SK-N-SH treated with all-trans-retinoic acid at 6 μM for 48 hours (cell line): ENCODE measurements around the gene DHX9.

Source experiments
- ATAC-seq: fragments of 200-7000 bp; cut with Tn5 transposase; 3 replicates; pipeline ENCODE4 v1.9.1; 2020; ENCODE audit warnings: mild to moderate bottlenecking, moderate library complexity
- ARNTL ChIP-seq: fragments of 450-650 bp; formaldehyde crosslinking; IDR thresholded peaks from 2 replicates; pipeline ENCODE4 v1.5.0; 2020; ENCODE audit warnings: low read depth, mild to moderate bottlenecking, moderate library complexity, borderline replicate concordance
- BACH2 ChIP-seq: fragments of 250-450 bp; sonication (Bioruptor Pico); IDR thresholded peaks from 2 replicates; pipeline ENCODE4 v1.9.0; 2021; ENCODE audit warnings: mild to moderate bottlenecking, borderline replicate concordance
- CSDC2 ChIP-seq: fragments of 250-450 bp; sonication (Bioruptor Pico); IDR thresholded peaks from 2 replicates; pipeline ENCODE4 v1.5.0; 2020; ENCODE audit warnings: mild to moderate bottlenecking, moderate library complexity
- ESRRG ChIP-seq: fragments of 250-450 bp; sonication (Bioruptor Pico); IDR thresholded peaks from 2 replicates; pipeline ENCODE4 v1.6.1; 2021; ENCODE audit warnings: mild to moderate bottlenecking
- GLIS3 ChIP-seq: fragments of 250-450 bp; sonication (Bioruptor Pico); IDR thresholded peaks from 2 replicates; pipeline ENCODE4 v1.5.0; 2020; ENCODE audit warnings: mild to moderate bottlenecking, moderate library complexity
- ISL1 ChIP-seq: fragments of 250-450 bp; sonication (Bioruptor Pico); IDR thresholded peaks from 2 replicates; pipeline ENCODE4 v2.1.2; 2022; ENCODE audit warnings: mild to moderate bottlenecking, moderate library complexity
- OSR1 ChIP-seq: fragments of 250-450 bp; sonication (Bioruptor Pico); IDR thresholded peaks from 2 replicates; pipeline ENCODE4 v1.8.0; 2022; ENCODE audit warnings: moderate library complexity, mild to moderate bottlenecking, inconsistent platforms
- PPARA ChIP-seq: fragments of 250-450 bp; sonication (Bioruptor Pico); IDR thresholded peaks from 2 replicates; pipeline ENCODE4 v1.5.0; 2020; ENCODE audit warnings: mild to moderate bottlenecking, borderline replicate concordance
- RARB ChIP-seq: fragments of 250-450 bp; sonication (Bioruptor Pico); IDR thresholded peaks from 2 replicates; pipeline ENCODE4 v1.8.0; 2021; ENCODE audit warnings: mild to moderate bottlenecking, moderate library complexity
- TCF4 ChIP-seq: fragments of 250-450 bp; sonication (Bioruptor Pico); IDR thresholded peaks from 2 replicates; pipeline ENCODE4 v1.8.0; 2021; ENCODE audit warnings: mild to moderate bottlenecking, moderate library complexity, borderline replicate concordance
- TOX ChIP-seq: fragments of 250-450 bp; sonication (Bioruptor Pico); IDR thresholded peaks from 2 replicates; pipeline ENCODE4 v1.8.0; 2021; ENCODE audit warnings: mild to moderate bottlenecking, moderate library complexity, borderline replicate concordance
- ZC3H10 ChIP-seq: fragments of 250-450 bp; sonication (Bioruptor Pico); IDR thresholded peaks from 2 replicates; pipeline ENCODE4 v1.5.1; 2021; ENCODE audit warnings: mild to moderate bottlenecking, moderate library complexity
- ZFP3 ChIP-seq: fragments of 250-450 bp; sonication (Bioruptor Pico); IDR thresholded peaks from 2 replicates; pipeline ENCODE4 v1.5.0; 2020; ENCODE audit warnings: mild to moderate bottlenecking, moderate library complexity
- ZFP30 ChIP-seq: fragments of 450-650 bp; formaldehyde crosslinking; IDR thresholded peaks from 2 replicates; pipeline ENCODE4 v1.5.0; 2022; ENCODE audit warnings: mild to moderate bottlenecking, moderate library complexity
- ZNF565 ChIP-seq: fragments of 450-650 bp; formaldehyde crosslinking; conservative IDR thresholded peaks from 2 replicates; pipeline ENCODE4 v1.5.0; 2020; ENCODE audit warnings: low read depth, mild to moderate bottlenecking, moderate library complexity
- ZNF70 ChIP-seq: fragments of 450-650 bp; formaldehyde crosslinking; IDR thresholded peaks from 2 replicates; pipeline ENCODE4 v1.5.0; 2020; ENCODE audit warnings: mild to moderate bottlenecking, moderate library complexity
- ZNF8 ChIP-seq: fragments of 450-650 bp; formaldehyde crosslinking; IDR thresholded peaks from 2 replicates; pipeline ENCODE4 v1.5.0; 2020; ENCODE audit warnings: mild to moderate bottlenecking, moderate library complexity
- TF ChIP-seq, protein P1 (sequence below): fragments of 250-450 bp; sonication (Bioruptor Pico); IDR thresholded peaks from 2 replicates; pipeline ENCODE4 v1.5.0; 2020; ENCODE audit warnings: mild to moderate bottlenecking, moderate library complexity
- TF ChIP-seq, protein P2 (sequence below): fragments of 250-450 bp; sonication (Bioruptor Pico); IDR thresholded peaks from 2 replicates; pipeline ENCODE4 v1.5.1; 2021; ENCODE audit warnings: mild to moderate bottlenecking, moderate library complexity
- TF ChIP-seq, protein P3 (sequence below): fragments of 250-450 bp; sonication (Bioruptor Pico); IDR thresholded peaks from 2 replicates; pipeline ENCODE4 v1.8.0; 2020; ENCODE audit warnings: mild to moderate bottlenecking, moderate library complexity, borderline replicate concordance
- TF ChIP-seq, protein P4 (sequence below): fragments of 250-450 bp; sonication (Bioruptor Pico); IDR thresholded peaks from 2 replicates; pipeline ENCODE4 v1.5.1; 2020; ENCODE audit warnings: low read depth, mild to moderate bottlenecking, moderate library complexity

DHX9 gene

DNA sequence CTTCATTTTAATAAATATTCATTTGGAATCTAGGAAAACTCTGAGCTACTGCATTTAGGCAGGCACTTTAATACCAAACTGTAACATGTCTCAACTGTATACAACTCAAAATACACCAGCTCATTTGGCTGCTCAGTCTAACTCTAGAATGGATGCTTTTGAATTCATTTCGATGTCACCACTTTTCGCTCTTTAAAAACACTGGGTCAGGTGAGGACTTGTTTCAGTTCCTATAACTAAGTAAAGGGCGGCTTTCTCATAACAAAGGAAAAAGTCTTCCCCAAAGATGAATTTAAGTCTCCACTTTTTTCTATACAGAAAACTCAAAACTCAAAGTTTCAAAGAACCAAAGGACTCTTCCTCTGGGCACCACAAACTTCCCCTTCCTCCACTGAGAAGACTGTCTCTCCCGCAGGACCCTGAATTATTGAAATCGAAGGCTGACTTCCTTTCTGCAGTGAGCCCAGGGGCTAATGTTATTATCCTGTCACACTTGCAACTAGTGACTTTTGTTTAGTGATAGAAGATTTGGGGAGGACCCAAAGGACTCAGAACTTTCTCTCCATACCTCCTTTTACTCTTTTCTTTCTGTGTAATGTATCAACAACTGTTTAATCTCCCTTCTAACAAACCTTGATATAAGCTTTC is 9.7 kb upstream of the DHX9 start (continued):
- TF ChIP-seq, protein P1, sequence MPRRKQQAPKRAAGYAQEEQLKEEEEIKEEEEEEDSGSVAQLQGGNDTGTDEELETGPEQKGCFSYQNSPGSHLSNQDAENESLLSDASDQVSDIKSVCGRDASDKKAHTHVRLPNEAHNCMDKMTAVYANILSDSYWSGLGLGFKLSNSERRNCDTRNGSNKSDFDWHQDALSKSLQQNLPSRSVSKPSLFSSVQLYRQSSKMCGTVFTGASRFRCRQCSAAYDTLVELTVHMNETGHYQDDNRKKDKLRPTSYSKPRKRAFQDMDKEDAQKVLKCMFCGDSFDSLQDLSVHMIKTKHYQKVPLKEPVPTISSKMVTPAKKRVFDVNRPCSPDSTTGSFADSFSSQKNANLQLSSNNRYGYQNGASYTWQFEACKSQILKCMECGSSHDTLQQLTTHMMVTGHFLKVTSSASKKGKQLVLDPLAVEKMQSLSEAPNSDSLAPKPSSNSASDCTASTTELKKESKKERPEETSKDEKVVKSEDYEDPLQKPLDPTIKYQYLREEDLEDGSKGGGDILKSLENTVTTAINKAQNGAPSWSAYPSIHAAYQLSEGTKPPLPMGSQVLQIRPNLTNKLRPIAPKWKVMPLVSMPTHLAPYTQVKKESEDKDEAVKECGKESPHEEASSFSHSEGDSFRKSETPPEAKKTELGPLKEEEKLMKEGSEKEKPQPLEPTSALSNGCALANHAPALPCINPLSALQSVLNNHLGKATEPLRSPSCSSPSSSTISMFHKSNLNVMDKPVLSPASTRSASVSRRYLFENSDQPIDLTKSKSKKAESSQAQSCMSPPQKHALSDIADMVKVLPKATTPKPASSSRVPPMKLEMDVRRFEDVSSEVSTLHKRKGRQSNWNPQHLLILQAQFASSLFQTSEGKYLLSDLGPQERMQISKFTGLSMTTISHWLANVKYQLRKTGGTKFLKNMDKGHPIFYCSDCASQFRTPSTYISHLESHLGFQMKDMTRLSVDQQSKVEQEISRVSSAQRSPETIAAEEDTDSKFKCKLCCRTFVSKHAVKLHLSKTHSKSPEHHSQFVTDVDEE: no peak
- TF ChIP-seq ZFP3 (no peak), RARB (no peak), ARNTL (no peak), ZFP30 (no peak)

DNA sequence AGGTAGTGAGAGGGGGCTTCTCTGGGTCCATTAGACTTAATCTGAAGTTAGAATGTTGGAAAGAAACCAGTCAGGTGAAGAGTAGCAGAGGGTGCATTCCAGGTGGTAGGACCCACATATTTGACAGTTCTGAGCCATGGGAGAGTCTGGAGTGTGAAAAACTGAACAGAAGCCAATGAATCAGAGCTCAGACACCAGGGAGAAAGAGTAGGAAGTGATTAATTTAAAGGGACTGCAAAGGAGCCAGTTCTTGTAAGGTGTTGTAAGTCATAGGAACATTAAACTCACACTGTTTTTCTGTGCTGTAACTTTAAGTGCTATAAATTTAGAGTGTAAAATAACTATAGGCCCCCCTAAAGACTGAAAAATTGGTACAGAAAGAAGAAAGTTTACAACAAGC is 5.9 kb upstream of the DHX9 start:
- no peak; the same call in 2 of the 3 replicates for ATAC-seq
- TF ChIP-seq ZNF565 (CRISPR knock-in tag): no peak
- no peak for TF ChIP-seq ZNF8 (CRISPR knock-in tag)
- TF ChIP-seq, protein P2, sequence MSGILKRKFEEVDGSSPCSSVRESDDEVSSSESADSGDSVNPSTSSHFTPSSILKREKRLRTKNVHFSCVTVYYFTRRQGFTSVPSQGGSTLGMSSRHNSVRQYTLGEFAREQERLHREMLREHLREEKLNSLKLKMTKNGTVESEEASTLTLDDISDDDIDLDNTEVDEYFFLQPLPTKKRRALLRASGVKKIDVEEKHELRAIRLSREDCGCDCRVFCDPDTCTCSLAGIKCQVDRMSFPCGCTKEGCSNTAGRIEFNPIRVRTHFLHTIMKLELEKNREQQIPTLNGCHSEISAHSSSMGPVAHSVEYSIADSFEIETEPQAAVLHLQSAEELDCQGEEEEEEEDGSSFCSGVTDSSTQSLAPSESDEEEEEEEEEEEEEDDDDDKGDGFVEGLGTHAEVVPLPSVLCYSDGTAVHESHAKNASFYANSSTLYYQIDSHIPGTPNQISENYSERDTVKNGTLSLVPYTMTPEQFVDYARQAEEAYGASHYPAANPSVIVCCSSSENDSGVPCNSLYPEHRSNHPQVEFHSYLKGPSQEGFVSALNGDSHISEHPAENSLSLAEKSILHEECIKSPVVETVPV (CRISPR knock-in tag): no peak
- TF ChIP-seq OSR1 (CRISPR knock-in tag): no peak
- TF ChIP-seq, protein P1: no peak
- no peak for TF ChIP-seq ZFP30
- TF ChIP-seq TCF4 (CRISPR knock-in tag): no peak
- no peak for TF ChIP-seq ZC3H10 (CRISPR knock-in tag)
- TF ChIP-seq ISL1 (CRISPR knock-in tag): no peak
- no peak for TF ChIP-seq RARB
- TF ChIP-seq, protein P3, sequence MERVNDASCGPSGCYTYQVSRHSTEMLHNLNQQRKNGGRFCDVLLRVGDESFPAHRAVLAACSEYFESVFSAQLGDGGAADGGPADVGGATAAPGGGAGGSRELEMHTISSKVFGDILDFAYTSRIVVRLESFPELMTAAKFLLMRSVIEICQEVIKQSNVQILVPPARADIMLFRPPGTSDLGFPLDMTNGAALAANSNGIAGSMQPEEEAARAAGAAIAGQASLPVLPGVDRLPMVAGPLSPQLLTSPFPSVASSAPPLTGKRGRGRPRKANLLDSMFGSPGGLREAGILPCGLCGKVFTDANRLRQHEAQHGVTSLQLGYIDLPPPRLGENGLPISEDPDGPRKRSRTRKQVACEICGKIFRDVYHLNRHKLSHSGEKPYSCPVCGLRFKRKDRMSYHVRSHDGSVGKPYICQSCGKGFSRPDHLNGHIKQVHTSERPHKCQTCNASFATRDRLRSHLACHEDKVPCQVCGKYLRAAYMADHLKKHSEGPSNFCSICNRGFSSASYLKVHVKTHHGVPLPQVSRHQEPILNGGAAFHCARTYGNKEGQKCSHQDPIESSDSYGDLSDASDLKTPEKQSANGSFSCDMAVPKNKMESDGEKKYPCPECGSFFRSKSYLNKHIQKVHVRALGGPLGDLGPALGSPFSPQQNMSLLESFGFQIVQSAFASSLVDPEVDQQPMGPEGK (CRISPR knock-in tag): no peak
- TF ChIP-seq CSDC2 (CRISPR knock-in tag): no peak
- TF ChIP-seq PPARA (CRISPR knock-in tag): no peak
- no peak for TF ChIP-seq TOX
- no peak for TF ChIP-seq ZNF70
- TF ChIP-seq ARNTL: no peak
- no peak for TF ChIP-seq BACH2 (CRISPR knock-in tag)
- no peak for TF ChIP-seq GLIS3
- TF ChIP-seq, protein P4, sequence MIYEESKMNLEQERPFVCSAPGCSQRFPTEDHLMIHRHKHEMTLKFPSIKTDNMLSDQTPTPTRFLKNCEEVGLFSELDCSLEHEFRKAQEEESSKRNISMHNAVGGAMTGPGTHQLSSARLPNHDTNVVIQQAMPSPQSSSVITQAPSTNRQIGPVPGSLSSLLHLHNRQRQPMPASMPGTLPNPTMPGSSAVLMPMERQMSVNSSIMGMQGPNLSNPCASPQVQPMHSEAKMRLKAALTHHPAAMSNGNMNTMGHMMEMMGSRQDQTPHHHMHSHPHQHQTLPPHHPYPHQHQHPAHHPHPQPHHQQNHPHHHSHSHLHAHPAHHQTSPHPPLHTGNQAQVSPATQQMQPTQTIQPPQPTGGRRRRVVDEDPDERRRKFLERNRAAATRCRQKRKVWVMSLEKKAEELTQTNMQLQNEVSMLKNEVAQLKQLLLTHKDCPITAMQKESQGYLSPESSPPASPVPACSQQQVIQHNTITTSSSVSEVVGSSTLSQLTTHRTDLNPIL: no peak

DNA sequence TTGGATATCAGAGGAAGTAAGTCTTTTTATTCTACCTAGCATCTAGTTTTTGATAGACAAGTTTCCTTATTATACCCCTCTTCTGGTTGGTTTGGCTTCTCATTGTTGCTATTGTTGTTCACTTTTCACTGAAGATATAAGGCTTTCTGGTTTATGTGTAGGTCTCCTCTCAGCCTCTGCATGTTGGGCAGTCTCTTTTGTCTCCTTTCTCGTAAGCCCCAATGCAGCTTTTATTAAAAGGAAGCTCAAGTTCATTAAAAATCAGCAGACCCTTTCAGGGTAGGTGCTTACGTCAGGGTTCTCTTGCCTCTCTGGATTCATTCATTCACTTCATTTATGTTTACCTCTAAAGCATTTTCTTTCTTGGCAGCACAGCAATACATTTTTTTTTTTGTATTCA is 4.8 kb upstream of the DHX9 start:
- no peak for ATAC-seq
- TF ChIP-seq TCF4 (CRISPR knock-in tag) (no peak), OSR1 (CRISPR knock-in tag) (no peak), ARNTL (no peak), ZNF70 (no peak), ISL1 (CRISPR knock-in tag) (no peak), ESRRG (CRISPR knock-in tag) (no peak), ZFP3 (no peak), ZNF8 (CRISPR knock-in tag) (no peak), ZNF565 (CRISPR knock-in tag) (no peak), ZFP30 (no peak), CSDC2 (CRISPR knock-in tag) (no peak), BACH2 (CRISPR knock-in tag) (no peak)
- TF ChIP-seq, protein P2 (CRISPR knock-in tag): no peak
- TF ChIP-seq, protein P3 (CRISPR knock-in tag): no peak
- TF ChIP-seq, protein P4: no peak
